ENCODE measurements around the gene RBMS1.
A peak's percentile ranks its signal among the peaks of the same experiment; 100 is the strongest.
"Not testable (repeated sequence)": the region's sequence is repeated elsewhere in the genome, so short reads cannot be mapped to it uniquely, and the experiment has no call there.

The RBMS1 gene

DNA sequence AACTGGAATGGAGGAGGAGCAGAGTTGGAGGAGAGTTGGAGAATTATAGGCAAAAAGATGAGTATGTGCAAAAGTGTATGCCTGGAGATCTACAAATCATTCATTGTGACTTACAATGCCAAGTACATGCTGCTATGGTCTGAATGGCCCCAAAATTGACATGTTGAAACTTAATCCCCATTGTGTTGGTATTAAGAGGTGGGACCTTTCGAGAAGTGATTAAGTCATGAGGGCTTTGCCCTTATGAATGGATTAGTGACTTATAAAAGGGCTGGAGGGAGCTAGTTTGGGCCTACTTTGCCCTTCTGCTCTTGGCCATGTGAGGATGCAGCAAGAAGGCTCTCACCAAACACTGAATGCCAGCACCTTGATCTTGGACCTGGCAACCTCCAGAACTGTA lies 6.3 kb upstream of the RBMS1 start:
- no peak for DNase-seq

DNA sequence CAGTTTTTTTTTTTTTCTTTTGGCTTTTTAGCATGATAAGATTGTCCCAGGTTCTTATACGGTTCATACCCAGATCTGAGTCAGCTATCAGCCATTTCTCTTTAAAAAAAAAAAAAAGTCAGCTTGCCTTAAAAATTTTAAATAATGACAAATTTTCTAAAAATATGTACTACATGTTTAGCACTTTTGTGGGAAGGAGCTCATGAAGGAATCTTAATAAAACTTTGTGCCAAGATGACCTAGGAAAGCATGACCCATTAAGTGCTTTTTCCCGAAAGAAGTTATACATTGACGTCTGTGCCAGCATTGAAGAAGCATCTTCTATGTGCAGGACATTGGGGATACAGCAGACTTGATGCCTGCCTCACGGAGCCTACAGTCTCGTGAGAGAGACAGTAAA lies 4.5 kb upstream of the RBMS1 start:
- no peak for DNase-seq

DNA sequence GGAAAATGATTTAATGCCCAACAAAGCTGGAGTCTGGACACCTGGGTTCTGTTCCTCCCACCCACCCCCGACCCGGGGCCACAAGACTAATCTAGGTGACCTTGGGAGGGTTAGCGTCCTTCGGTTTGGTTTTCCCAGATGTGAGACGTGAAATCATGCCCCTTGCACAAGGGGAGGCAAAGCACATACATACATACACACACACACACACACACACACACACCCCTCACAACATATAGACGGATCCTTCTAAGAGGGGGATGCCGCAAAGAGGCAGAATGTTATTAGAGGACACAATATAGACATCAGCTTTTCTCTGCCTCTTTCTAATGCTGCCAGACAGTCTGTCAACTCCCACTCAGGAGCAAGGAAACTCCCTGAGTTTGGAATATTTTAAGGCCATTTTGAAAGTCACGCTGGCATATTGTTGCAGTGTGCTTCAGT lies 616 bp upstream of the RBMS1 start:
- DNase-seq, result no peak

DNA sequence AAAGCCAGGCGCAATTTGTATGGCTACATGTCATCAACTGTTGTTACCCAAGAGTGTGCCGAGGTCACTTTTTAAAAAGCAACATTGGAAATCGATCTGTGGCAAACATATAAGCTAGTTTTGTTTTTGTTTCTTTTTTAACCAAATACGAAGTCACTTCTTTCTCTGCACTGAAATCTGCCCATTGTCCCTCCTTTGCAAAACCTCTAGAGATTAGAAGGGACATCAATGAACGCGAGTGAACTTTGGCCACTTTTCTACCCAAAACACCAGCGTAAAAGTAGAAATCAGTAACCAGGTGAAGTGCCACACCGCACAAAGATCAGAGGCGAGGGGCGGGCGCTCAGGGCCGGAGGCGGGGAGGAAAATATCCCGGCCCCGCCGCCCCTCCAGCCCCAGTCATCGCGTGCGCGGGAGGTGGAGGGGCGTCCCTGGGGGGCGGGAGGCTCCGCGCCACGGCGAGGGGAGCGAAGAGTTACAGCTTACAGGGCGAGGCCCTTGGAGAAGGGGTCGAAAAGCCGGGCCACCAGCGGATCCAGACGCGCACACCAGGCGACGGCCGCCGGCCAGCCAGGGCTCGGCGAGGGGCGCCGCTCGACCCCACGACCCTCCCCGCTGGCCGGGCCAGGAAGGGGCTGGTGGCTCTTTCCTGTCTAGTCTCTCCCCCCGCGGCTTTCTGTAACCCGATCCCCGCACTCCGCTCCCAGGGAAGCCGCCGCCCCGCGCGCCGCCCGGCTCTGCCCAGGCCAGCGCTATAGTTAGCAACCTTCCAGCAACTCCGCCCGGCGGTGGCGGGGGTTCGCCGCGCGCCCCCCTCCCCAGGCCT lies 993 bp downstream of the RBMS1 start:
- DNase-seq, result peak; percentile 60

DNA sequence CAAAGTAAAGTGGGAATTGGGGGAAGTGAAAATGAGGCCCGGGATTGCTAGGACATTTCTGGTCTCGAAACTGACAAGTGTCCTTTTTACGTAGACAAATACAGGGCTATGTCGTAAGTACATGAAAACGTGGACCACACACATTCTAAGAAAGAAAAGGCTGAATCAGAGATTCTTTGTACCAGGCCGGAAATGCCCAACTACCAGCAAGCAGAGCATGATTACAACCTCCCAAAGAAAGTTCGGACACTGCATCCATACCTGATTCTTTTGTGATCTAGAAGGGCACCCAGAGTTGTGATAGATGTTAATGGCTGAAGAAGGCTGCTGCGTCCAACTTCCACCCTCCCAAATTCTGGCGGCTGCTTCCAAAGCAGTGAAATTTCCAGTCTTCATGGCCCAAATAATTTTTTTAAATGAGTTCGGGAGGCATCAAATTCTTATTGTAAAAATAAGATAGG lies 1.7 kb downstream of the RBMS1 start:
- peak; percentile 61 for DNase-seq

DNA sequence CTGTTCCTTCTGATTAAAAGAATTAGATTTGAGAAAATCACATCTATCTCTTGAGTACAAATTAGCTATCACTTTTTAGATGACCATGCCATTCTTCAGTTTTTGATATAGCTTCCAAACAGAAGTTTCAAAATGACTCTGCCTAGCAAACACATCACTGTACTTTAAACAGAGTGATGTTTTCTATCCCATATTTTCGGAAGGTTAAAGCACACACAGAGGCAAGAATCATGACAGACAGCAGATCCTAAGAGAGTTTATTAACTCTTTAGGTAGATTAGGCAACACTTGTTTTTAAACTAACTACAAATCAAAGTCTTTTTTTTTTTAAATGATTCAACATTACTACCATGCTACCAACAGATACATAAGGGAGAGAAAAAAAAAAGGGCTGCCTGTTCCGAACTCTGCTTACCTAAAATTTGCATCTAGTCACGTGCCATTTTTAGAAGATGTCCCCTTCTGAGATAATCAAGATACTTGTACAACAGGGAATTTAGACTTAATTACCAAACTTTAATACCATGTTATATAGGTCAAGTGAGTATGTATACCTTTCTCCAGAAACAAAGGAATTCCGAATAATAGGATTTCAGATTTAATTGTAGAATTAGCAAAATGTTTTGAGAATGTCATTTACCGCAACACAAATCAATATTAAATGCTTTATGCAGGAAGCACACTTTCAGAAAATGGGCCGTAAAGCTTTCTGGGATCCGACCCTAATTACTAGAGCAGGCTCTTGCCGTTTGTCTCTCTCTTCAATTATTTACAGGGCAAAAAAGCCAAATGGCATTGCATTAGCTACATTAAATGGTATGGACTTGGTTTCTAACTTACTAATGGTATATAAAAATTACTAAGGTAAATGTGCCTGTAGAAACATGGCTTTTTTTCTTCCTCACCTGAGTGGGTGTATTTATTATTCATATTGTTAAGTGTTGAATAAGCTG lies 2.6 kb downstream of the RBMS1 start:
- peak; percentile 59 for DNase-seq

DNA sequence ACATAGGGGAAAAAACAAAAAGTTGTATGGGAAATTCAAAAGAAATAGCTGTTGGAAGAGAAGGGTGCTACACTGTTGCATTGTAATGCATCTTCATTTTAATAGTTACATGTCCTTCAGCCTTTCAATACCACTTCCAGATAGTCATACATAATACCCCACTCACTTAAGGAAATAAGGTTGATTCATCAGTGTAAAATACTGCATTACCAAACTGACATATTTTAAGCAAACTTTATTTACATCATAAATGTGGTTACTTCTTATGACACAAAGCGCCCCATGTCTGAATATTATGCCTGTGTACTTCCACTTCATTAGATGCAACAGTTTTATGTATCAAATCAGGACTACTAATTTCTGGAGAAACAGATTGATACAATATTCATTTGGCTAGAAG lies 4.5 kb downstream of the RBMS1 start:
- DNase-seq, result peak; percentile 45

DNA sequence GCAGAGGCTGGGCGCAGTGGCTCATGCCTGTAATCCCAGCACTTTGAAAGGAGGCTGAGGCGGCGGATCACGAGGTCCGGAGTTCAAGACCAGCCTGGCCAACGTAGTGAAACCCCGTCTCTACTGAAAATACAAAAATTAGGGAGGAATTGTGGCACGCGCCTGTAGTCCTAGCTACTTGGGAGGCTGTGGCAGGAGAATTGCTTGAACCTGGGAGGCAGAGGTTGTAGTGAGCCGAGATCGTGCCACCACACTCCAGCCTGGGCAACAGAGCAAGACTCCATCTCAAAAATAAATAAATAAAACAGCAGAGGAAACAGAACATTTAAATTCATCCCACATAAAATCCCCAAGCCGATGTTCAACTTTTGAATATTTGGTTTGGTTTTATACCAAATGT lies 5.3 kb downstream of the RBMS1 start:
- DNase-seq, result not testable (repeated sequence)

DNA sequence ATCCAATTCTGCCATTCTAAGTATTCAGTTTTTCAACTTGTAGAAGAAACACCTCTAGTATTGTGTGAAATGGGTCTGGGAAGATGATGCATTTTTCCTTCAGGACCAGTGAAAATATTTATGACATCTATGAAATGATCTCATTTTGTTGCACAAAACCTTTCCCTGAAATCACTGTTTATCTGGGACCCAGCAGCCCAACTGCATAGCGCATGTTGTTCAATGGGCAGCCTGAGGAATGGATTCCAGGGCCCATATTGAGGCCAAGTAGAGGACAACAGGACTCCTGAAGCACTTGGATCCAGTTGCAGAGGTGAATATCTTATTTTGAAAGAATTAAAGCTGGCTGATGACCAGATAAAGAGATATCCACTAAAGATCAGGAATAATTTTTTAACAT lies 7.3 kb downstream of the RBMS1 start:
- no peak for DNase-seq

DNA sequence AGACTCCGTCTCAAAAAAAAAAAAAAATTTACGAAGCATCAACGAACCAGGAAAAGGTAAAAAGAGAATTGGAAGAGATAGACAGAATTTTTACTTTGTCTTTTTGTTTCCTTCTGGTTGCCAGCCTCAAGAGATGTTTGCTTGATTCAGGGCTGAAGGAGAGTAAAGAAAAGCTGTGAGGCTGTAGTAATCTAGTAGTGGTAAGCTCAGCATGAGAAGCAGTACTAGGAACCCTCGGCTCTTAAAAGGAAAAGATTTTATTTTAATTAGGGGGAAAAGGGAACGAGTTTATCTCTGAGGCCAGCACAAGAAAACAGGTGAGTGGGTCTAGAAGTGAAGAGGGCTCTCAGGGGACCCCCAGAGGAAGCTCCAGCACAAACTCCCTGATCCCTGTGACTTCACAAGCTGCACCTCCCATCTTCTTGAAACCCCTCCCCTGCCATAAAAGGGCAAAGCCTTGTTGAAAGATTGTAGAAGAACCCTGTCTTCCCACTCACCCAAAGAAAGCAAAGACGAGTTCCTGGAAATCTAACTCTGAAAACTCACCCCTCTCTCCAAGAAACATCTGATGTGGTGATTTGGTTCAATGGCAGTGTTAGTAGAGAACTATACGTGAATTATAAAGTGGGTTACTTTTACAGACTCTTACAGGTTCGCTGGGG lies 8.6 kb downstream of the RBMS1 start:
- peak; percentile 65 for DNase-seq

DNA sequence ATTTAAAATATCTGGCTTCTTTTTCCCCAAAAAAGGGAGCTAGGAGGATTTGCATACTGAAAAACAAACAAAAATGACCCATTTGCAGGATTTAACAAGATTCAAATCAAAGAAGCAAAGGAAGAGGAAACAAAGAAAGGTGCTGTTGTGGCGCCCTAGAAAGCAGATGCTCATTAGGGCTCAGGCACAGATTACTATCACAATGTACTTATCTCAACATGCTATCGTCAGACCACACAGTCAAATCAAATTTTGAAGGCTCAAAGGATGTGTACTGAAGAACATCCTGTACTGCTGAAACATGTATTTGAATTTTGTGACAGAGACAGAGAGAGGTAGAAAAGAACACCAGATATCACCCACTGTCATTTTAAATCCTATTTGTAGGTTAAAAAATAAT lies 10.9 kb downstream of the RBMS1 start:
- DNase-seq, result peak; percentile 71

DNA sequence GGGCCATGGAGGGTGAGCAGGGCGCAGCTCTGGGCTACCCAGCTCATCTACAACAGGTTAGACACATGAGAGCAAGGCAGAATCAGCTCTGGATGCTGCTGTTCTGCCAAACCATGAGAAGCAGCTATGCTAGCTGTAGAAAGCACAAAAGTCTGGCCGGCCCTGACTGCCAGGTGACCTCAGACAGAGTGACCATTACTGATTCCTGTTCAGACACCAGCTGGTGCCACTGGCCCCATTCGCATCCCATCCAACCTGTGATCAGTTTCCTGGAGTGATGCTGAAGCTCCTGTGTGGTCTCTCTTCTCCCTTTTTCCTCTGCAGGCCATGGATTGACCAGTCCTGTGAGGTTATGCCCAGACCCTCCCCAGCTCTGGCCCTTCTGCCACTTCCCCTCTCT lies 14.3 kb downstream of the RBMS1 start:
- DNase-seq, result no peak

DNA sequence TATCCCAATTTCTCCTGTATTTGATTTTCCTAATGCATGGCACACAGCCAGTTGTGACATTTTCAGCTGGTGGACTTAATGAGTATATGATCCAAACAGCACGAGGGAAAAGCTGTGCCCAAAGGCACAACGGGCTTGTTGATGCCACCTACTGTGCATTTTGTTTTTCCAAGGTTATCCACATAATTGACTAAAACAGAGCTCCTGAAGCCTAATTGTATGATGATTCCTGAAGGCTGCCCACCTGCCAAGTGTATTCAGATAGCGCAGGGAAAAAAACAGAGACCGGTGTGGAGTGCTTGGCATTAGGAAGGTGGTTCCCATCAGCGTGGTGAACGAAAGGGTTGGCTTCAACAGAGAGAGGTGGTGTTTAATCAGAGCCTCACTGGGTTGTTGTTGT lies 14.9 kb downstream of the RBMS1 start:
- no peak for DNase-seq

DNA sequence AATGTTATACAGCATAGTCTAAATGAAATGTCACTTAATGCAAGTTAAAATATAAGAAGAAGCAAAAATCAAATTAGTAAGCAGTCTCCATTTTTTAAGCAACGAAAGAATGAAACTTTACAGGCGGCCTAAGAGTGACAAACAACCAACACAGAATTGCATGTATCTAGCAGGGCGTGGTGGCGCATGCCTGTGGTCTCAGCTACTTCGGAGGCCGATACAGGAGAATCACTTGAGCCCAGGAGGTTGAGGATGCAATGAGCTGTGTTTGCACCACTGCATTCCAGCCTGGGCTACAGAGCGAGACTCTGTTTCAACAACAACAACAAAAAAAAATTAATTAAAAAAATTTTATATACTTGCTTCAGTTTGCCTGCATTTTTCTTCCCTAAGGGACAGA lies 16.6 kb downstream of the RBMS1 start:
- no peak for DNase-seq

DNA sequence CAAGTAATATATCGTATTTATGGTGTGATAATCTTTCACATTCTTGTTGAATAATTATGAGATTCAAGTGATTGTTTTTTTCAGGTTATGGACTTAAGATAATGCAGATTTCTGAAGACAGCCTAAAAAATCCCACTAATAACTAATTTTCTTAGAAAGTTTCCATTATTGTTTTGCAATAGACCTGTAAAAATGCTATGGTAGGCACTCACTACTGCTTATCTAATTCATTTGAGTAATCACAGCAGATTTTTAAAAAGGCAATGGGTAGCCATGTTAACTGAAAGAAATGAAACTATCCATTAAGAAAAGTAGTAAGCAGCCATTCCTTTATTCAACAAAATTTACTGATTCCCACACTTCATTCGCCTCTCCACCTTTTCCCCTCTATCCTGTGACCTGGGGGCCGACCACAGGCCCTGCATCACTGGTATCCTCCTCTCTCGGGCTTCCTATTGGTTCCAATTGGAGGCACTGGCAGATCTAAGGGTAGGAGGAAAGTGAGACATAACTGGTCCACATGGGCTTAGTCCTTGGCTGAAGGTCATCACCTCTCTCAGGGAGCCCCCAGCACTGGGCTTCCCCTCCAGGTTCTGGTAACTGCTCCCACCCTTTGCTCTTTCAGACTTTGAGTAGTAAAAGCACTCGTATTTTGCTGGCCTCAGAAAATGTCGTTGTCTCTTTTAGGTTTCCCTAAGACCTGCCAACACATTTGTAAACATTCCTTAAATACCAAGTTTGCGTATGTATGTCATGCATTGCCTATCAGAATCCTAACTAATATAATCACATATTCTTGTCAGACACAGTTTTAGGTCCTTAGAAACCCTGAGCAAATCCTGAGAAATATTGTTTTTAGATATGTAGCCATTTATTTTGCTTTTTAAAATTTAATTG lies 18.5 kb downstream of the RBMS1 start:
- no peak for DNase-seq

DNA sequence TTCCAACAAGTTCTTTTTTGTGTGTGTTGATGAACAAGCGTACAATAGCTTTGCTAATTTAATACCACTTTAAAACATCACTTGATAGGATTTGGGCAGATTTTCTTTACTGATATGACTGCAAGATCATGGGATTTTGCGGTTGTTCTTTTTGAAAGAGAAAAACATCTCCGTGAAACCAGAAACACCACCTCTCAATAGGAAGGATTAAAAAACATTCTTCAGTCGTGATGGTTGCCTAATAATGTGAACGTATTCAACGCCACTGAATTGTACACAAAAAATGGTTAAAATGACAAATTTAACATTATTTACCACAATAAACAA lies 19.3 kb downstream of the RBMS1 start:
- no peak for DNase-seq

DNA sequence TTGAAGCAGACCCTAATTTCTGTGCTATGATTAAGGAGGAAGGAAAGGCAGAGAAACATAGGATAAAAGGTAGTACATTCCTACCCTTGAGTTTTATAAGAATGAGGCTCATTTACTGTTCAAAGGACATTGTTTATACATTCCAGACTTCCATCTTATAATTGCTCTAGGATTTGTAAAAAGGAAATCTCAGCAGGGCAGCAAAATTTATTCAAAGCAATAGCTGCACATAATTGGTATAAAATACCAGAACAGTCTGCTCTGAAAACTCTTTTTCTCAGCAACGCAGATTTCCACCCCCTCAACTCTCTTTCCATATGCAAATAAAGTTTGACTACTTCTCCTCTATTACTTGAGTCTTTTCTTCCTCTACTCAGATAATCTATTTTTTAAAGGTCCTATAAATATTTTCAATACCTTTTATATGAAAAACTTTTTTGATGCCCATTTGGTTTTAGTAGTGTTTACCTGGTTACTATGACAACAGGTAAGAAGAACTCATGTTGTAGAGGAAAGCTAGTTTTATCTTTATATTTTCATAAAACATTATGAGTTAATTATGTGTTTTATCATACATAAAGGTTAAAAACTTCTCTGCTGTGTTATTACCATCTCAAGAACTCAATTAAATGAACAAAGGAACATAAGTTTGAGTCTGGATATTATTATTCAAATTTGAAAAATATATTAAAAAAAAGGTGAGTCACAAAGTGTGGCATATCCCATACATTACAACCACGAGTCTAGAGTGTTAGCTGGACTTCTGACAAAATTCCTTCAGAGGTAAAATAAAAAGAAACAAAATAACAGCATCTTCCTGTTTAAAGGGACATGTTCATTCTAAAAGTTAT lies 19.9 kb downstream of the RBMS1 start:
- DNase-seq, result no peak

DNA sequence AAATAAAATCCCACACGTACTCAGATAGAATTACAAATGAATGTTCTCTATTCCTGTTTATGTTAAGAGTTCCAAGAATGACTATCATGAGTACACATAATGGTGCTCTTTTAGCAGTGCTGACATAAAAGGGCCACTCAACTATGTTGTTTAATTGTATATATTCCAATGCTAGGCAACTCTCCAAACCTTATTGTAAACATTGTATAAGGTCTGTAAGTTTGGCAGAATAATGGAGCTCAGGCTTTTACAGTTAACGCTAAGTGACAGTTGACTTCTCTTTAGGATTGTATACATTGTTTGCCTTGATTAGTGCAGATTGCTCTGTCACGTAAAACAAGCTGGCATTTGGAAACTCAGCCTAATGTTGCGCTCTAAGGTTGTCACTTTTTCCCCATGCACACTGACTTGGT lies 20.8 kb downstream of the RBMS1 start:
- peak; percentile 35 for DNase-seq

DNA sequence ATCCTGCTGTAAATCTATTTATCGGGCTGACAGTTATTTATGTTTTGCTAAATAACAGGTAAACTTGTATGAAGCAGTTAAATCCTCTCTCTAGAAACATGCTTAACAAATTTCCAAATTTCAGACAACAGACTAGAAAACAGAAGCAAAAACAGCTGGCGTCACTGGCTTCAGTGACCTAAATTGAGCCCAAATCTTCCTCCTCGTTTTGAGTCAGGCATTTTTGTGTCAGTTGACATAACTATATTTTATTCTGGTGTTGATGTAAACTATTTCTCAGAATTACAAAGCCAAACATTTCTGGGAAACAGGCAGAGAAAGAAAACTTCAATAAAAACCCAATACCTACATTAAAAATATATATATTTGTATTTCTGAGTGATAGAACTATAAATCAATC lies 21.7 kb downstream of the RBMS1 start:
- peak; percentile 68 for DNase-seq

DNA sequence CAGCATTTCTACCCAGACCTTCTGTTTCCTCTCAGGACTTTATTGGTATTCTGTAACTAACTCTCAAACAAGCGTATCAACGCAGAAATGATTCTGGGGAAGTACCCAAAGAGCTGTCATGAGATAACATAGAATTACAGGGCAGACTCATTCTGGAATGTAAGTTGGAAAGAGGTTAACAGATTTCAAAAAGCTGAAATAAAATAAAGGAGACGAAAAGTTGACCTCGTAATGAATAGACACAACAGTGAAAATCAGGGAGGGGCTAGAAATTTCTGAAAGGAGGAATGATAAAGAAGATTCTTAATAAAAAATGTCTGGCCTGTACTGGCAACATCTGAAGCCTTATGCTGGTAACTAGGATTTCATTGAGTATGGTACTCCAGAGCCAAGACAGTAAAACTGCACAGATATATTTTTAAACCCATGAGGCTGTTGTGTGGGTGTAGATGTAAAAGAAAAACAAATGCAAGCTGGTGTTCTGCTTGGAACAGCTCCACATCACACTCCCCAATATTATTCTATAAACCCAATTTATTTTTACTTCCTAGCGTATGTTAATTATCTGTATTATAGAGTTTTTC lies 23.9 kb downstream of the RBMS1 start:
- no peak for DNase-seq

DNA sequence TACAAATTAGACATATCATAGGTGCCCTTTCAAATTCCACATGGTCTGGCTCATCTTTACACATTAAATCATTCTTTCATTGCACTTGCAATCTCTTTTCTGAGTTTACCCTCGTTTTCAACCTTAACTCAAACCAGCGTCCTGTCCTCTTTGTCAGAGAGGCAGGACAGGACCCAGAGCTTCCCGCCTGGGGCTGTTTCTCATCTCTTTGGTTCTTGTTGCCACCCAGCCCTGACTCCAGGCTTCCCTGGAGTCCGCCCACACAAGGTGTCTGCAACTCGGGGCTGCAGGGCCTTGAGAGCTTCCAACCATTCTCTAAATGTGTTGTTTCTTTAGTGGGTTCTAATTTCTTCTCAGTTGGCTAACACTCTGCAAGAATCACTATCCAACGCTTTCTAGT lies 24.4 kb downstream of the RBMS1 start:
- no peak for DNase-seq
